Measurements from ENCODE around the gene NBDY.
A peak's percentile ranks its signal among the peaks of the same experiment; 100 is the strongest.

NBDY gene

GRCh38 chrX:56793521-56794320 is 64.7 kb downstream of the NBDY start:
- H3K4me1 Mint-ChIP-seq = peaks cover 6% of the 10 kb centered on the region
- H3K9me3 Mint-ChIP-seq = peaks cover 2% of the 10 kb centered on the region
- peak overlapping the region in 2 of 3 experiments; percentile 60 to 90 for H3K27ac Mint-ChIP-seq
- no peak for TF ChIP-seq CTCF (IDR thresholded peaks at IDR 0.05; ENCODE audit: unreplicated experiment in 3 of 3)
- H3K4me3 Mint-ChIP-seq = no peak overlapping the region
- no peaks in the 10 kb centered on the region for H3K27me3 Mint-ChIP-seq (ENCODE audit: low read depth)
- H3K36me3 Mint-ChIP-seq (ENCODE audit: low read depth) = peaks cover 48% of the 10 kb centered on the region

GRCh38 chrX:56794404-56795230 is 65.6 kb downstream of the NBDY start:
- Mint-ChIP-seq H3K36me3 (ENCODE audit: low read depth) (peaks cover 51% of the 10 kb centered on the region), H3K27me3 (ENCODE audit: low read depth) (no peaks in the 10 kb centered on the region), H3K4me1 (peaks cover 6% of the 10 kb centered on the region), H3K9me3 (peaks cover 2% of the 10 kb centered on the region), H3K27ac (no peak overlapping the region), H3K4me3 (no peak overlapping the region)
- no peak for TF ChIP-seq CTCF (IDR thresholded peaks at IDR 0.05; ENCODE audit: unreplicated experiment in 3 of 3)

GRCh38 chrX:56795309-56795868 is 66.3 kb downstream of the NBDY start:
- no peak overlapping the region for H3K4me3 Mint-ChIP-seq
- no peak overlapping the region for H3K27ac Mint-ChIP-seq
- H3K27me3 Mint-ChIP-seq (ENCODE audit: low read depth) = no peaks in the 10 kb centered on the region
- peaks cover 10% of the 10 kb centered on the region for H3K4me1 Mint-ChIP-seq
- TF ChIP-seq CTCF (IDR thresholded peaks at IDR 0.05; ENCODE audit: unreplicated experiment in 3 of 3) = no peak
- peaks cover 49% of the 10 kb centered on the region for H3K36me3 Mint-ChIP-seq (ENCODE audit: low read depth)
- H3K9me3 Mint-ChIP-seq = peaks cover 2% of the 10 kb centered on the region

GRCh38 chrX:56796641-56797395 is 67.8 kb downstream of the NBDY start:
- Mint-ChIP-seq H3K27me3 (ENCODE audit: low read depth) (no peaks in the 10 kb centered on the region), H3K9me3 (no peaks in the 10 kb centered on the region), H3K36me3 (ENCODE audit: low read depth) (peaks cover 46% of the 10 kb centered on the region), H3K4me1 (peaks cover 23% of the 10 kb centered on the region), H3K4me3 (no peak overlapping the region), H3K27ac (no peak overlapping the region)
- no peak for TF ChIP-seq CTCF (IDR thresholded peaks at IDR 0.05; ENCODE audit: unreplicated experiment in 3 of 3)

- Mint-ChIP-seq H3K27me3 (ENCODE audit: low read depth) (no peaks in the 10 kb centered on the region), H3K9me3 (no peaks in the 10 kb centered on the region), H3K4me1 (peaks cover 23% of the 10 kb centered on the region), H3K4me3 (no peak overlapping the region), H3K27ac (peak overlapping the region in 1 of 3 experiments; percentile 42), H3K36me3 (ENCODE audit: low read depth) (peaks cover 41% of the 10 kb centered on the region)
- no peak for TF ChIP-seq CTCF (IDR thresholded peaks at IDR 0.05; ENCODE audit: unreplicated experiment in 3 of 3)
Measured at GRCh38 chrX:56797574-56798338, 68.7 kb downstream of the NBDY start.

All from nephron (organoid).